Lower lobe of right lung (tissue), 2 donors: Measurements from ENCODE around the gene DPH5. TPM values are rescaled to one million over a fixed set of nuclear protein-coding genes. Genes with fewer than 3 reads are reported as not detected.
A peak's percentile ranks its signal among the peaks of the same experiment; 100 is the strongest.

Experiments
- ATAC-seq, 2 donors: fragments of 200-7000 bp; cut with Tn5 transposase; one replicate each; pipeline ENCODE4 v1.9.1; 2020 to 2022; ENCODE audit warnings: mild to moderate bottlenecking in 2 of 2, moderate library complexity in 2 of 2
- DNase-seq: peaks from one replicate; pipeline ENCODE4 v3.0.0-alpha.2; 2020
- H3K27ac ChIP-seq: fragments of 200-600 bp; one replicate; pipeline ENCODE4 v1.8.0; 2022
- H3K27me3 ChIP-seq: fragments of 200-600 bp; one replicate; pipeline ENCODE4 v1.8.0; 2022; ENCODE audit warnings: low read depth
- H3K36me3 ChIP-seq: fragments of 200-600 bp; one replicate; pipeline ENCODE4 v1.8.0; 2022; ENCODE audit warnings: mild to moderate bottlenecking
- H3K4me1 ChIP-seq: fragments of 200-600 bp; one replicate; pipeline ENCODE4 v1.8.0; 2022
- H3K4me3 ChIP-seq: fragments of 200-600 bp; one replicate; pipeline ENCODE4 v1.8.0; 2022; ENCODE audit warnings: mild to moderate bottlenecking
- H3K9me3 ChIP-seq: fragments of 200-600 bp; one replicate; pipeline ENCODE4 v1.8.0; 2022
- CTCF ChIP-seq: fragments of 200-600 bp; IDR thresholded peaks from one replicate; pipeline ENCODE4 v1.8.0; 2022; ENCODE audit warnings: antibody characterized with exemption, mild to moderate bottlenecking
- intact Hi-C: fragments of 100-400 bp; cut with DNase I; formaldehyde crosslinking; loops from one replicate; pipeline ENCODE4 v1.11.0; 2022
- total RNA-seq: library from RNA; stranded (reverse); fragmentation: NEBNext Ultra II Directional; extraction: Animal tissue kit (Norgen Biotek cat#: 25700); gene quantifications from one replicate; pipeline ENCODE4 v1.2.1, GENCODE V29; 2021
- donor health status: DM: no; HTN: yes; CAD: no; lungs with severe emphysema.

DPH5 gene
- total RNA-seq, 1 donor from 2014 or later: 33.1 TPM

- ATAC-seq (no peak), DNase-seq (no peak)
- Histone ChIP-seq H3K36me3 (no peaks in the 10 kb centered on the region), H3K4me3 (no peak overlapping the region), H3K9me3 (no peaks in the 10 kb centered on the region), H3K27me3 (no peaks in the 10 kb centered on the region), H3K4me1 (peaks cover 9% of the 10 kb centered on the region), H3K27ac (no peak overlapping the region)
- TF ChIP-seq CTCF: no peak
- intact Hi-C loops: no loop called here
These were observed 5.3 kb upstream of the DPH5 start for GRCh38 chr1:101030881-101031280.

GRCh38 chr1:101029184-101029583 lies 3.6 kb upstream of the DPH5 start:
- TF ChIP-seq CTCF: no peak
- DNase-seq (no peak), ATAC-seq (no peak)
- Histone ChIP-seq H3K36me3 (no peaks in the 10 kb centered on the region), H3K9me3 (no peaks in the 10 kb centered on the region), H3K4me3 (no peak overlapping the region), H3K27me3 (no peaks in the 10 kb centered on the region), H3K4me1 (peaks cover 17% of the 10 kb centered on the region), H3K27ac (no peak overlapping the region)
- intact Hi-C loops: no loop called here

GRCh38 chr1:101028466-101028865 lies 2.9 kb upstream of the DPH5 start:
- H3K9me3 ChIP-seq: no peaks in the 10 kb centered on the region
- no peak overlapping the region for H3K27ac ChIP-seq
- H3K4me3 ChIP-seq: no peak overlapping the region
- no peak for TF ChIP-seq CTCF
- H3K36me3 ChIP-seq: no peaks in the 10 kb centered on the region
- intact Hi-C loops: no loop called here
- no peaks in the 10 kb centered on the region for H3K27me3 ChIP-seq
- H3K4me1 ChIP-seq: peaks cover 17% of the 10 kb centered on the region
- ATAC-seq (no peak), DNase-seq (no peak)

- intact Hi-C loops: no loop called here
- Histone ChIP-seq H3K9me3 (no peaks in the 10 kb centered on the region), H3K4me3 (no peak overlapping the region), H3K4me1 (peaks cover 17% of the 10 kb centered on the region), H3K27ac (no peak overlapping the region), H3K27me3 (no peaks in the 10 kb centered on the region), H3K36me3 (no peaks in the 10 kb centered on the region)
- no peak for TF ChIP-seq CTCF
- DNase-seq (no peak), ATAC-seq (no peak)
These were observed 1.7 kb upstream of the DPH5 start for GRCh38 chr1:101027194-101027772.

- Histone ChIP-seq H3K9me3 (no peaks in the 10 kb centered on the region), H3K27me3 (no peaks in the 10 kb centered on the region), H3K4me3 (peak overlapping the region; percentile 72), H3K27ac (peak overlapping the region; percentile 85), H3K36me3 (no peaks in the 10 kb centered on the region), H3K4me1 (peaks cover 20% of the 10 kb centered on the region)
- DNase-seq: no peak
- ATAC-seq: no peak
- intact Hi-C loops: no loop called here
- TF ChIP-seq CTCF: no peak
These were observed 825 bp upstream of the DPH5 start for GRCh38 chr1:101026430-101026788.

- intact Hi-C loops: no loop called here
- H3K4me1 ChIP-seq: peaks cover 20% of the 10 kb centered on the region
- no peaks in the 10 kb centered on the region for H3K9me3 ChIP-seq
- peak overlapping the region; percentile 72 for H3K4me3 ChIP-seq
- ATAC-seq: peak; percentile 65 to 67
- H3K27me3 ChIP-seq: no peaks in the 10 kb centered on the region
- DNase-seq: no peak
- no peak for TF ChIP-seq CTCF
- no peaks in the 10 kb centered on the region for H3K36me3 ChIP-seq
- H3K27ac ChIP-seq: peak overlapping the region; percentile 85
These were observed 314 bp downstream of the DPH5 start for GRCh38 chr1:101025283-101025656.
